CD4-positive, alpha-beta T cell treated with Interferon gamma for 1 hour (primary cell): ENCODE results near the gene GPATCH11.

Experiments used
- DNase-seq: peaks from one replicate; pipeline ENCODE4 v3.0.0-alpha.2; 2020

The GPATCH11 gene

GRCh38 chr2:37109523-37109922 lies 25.2 kb downstream of the GPATCH11 start:
- DNase-seq: no peak

GRCh38 chr2:37110306-37111212 lies 26.2 kb downstream of the GPATCH11 start:
- DNase-seq: no peak

GRCh38 chr2:37111958-37112357 lies 27.6 kb downstream of the GPATCH11 start:
- DNase-seq: no peak

GRCh38 chr2:37117566-37117965 lies 33.2 kb downstream of the GPATCH11 start:
- DNase-seq: no peak

GRCh38 chr2:37119157-37119556 lies 34.8 kb downstream of the GPATCH11 start:
- no peak for DNase-seq

- no peak for DNase-seq
Observed at GRCh38 chr2:37125416-37125815, 41.1 kb downstream of the GPATCH11 start.

- DNase-seq: no peak
Observed at GRCh38 chr2:37132914-37133313, 48.6 kb downstream of the GPATCH11 start.

- no peak for DNase-seq
Observed at GRCh38 chr2:37142546-37142945, 58.2 kb downstream of the GPATCH11 start.

- DNase-seq: no peak
Observed at GRCh38 chr2:37143974-37144373, 59.7 kb downstream of the GPATCH11 start.

GRCh38 chr2:37146062-37146461 lies 61.7 kb downstream of the GPATCH11 start:
- DNase-seq: no peak

GRCh38 chr2:37148325-37148724 lies 64.0 kb downstream of the GPATCH11 start:
- DNase-seq: no peak
